Measurements from ENCODE around the gene DAGLA.

DAGLA gene

DNA sequence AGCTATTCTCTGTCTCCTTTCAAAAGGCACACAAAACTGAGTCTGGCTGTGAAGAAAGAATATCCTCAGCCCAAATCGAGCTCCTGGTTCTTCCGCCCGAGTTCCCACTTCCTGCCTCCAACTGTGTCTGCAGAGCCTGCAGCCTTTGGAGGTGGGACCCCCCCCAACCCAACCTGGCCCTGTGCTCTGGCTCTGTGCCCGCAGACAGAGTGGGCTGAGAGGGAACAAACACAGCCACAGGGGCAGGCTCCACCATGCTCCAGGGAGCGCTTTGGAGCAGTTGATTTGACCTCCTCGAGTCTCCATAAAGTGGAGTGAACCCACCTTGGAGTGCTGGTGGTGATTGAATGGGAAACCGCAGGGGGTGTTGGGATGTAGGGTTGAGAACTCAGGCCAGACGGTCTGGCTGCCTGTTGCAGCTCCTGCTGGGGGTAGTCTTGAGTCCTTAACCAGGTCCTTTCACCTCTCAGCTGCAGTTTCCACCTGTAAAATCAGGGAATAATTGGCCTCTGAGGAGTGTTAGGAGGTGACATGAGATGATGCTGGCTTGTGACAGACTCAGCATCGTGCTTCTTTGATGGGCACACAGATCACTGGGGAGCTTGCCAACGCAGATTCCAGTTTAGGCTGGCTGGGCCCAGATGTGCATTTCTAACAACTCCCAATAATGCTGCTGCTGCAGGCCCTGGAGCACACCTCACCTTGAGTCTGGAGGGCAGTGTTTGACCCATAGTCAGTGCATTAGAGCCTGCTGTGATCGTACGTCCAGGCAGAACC lies 11.4 kb downstream of the DAGLA start:
- no peak for DNase-seq

DNA sequence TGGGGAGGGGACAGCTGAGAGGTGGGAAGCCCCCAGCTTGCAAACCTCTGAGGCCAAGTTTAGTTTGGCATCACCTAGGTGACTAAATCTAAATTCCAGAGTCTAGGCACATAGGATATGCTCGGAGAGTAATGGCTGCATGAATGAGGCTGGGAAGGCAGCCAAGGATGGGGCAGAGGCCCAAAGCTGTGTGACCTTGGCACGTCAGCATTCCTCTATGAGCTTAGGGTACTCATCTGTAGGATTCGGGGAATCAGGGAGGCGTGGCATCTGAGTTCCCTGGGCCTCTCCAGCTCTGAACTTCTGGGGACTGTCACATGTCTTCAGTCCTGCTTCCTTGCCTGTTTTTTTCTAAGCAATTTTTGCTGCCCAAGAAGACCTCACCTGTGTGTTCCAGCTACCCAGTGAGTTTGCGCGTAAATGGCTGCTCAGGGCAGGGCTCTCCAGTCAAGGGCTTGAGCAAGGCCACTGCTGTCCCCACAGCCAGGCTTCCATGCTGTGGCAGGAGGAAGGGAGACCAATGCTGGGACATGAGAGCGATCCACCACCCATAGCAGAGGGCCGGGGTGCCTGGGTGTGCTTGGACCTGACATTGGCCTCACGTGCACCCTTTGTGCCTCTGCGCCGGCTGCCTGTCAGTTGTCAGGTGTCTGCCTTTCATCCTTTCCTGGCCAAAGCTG lies 13.9 kb downstream of the DAGLA start:
- DNase-seq: no peak

DNA sequence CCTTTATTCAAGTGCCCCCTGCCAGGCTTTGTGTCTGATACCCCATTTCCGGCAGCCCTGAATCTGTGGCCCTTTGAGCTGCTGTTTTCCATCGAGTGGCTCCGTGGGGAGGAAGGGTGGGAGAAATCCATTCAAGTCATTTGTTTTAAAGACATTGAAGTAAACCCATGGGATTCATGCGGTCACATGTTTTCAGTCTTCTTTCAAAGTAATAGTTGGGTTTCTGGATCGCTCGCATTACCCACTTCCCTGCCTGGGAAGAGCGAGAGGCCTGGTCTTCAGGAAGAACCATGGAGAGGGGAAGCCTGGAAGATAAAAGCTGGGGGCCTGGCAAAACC lies 14.4 kb downstream of the DAGLA start:
- no peak for DNase-seq

DNA sequence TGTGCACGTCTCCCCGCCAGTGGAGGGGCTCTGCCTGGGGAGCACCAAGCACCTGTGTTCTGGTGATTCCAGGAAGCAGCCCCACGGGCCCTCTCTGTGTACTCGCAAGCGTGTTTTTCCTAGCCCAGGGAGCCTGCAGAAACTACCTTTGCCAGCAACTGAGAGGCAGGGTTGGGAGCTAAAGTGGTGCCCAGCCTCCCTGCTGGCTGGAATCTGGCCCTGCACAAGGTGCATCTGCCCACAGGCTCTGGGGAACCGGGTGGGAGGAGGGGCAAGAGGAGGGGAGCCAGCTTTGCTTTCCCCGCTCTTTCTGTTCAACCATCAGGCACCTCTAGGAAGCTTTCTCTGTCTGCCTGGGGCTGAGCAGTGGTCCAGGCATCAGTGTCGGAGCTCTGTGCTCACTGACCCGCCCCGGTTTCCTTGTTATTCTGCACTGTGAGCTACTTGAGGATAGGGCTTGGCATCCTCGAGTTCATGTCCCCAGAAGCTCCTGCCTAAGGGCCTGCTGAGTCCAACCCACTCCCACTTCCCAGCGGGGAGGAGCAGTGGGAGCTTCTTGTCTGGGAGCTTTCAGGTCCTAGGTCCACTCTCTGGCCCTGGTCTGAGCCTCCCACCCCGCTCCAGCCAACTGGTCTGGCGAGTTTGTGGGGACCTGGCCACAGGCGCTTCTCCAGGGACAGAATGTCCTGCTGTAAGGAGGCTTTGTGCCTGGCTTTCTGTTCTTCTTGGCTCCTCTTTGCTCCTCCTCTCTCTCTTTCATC lies 14.9 kb downstream of the DAGLA start:
- no peak for DNase-seq

DNA sequence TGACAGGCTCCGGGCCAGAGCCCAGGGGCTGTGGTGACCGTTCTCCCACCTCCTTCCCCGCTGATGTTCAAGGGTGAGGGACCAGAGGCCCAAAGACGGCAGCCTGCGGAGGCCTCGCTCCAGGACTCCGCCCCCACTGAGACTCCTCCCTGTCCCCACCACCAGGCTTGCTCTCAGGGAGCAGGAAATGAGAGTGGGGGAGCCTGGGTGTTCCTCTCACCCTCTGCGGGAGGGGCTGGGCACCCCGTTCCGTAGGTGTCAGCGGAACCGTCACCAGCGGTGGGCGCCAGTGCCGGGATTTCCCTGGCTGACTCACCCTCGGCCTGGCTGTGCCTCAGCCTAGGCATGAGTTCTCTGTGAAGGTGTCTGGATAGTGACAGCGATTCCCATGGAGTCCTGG lies 15.7 kb downstream of the DAGLA start:
- DNase-seq: peak; percentile 62 to 90

DNA sequence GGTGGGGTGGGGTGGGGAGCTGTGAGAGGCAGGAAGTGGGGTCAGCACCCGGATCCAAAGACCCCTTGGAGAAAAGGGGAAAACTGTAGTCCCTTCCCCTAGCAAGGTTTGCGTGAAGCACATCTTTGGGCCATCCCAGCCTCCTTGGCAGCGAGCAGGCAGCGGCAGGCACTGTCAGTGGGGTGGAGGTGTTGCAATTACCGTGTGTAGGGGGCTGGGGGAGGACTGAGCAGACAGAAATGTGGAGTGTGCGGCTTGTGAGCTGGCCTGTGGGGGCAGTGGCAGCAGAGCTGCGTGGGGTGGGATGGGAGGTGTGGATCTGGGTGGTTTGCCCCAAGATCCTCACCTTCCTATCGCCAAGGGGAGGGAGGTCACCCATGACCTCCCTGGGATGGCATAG lies 16.4 kb downstream of the DAGLA start:
- DNase-seq: no peak

DNA sequence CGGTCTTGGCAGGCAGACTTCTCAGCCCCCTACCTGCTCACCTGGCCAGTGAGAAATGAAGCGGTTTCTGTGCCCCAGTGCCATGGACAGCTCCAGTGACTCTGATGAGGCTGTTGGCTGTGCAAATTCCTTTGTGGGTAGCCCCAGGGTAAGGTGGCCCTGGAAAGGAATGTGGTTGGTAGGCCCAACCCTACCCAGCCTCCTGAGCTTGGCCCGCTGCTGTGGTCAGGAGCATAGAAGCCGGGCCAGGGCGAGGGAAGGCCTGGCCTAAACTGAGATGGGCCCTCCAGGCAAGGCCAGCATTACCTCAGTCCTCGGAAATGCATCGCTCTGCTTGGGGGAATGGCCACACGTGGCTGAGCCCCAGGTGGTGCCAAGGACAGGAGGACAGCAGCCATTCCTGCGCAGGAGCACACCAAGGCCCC lies 16.9 kb downstream of the DAGLA start:
- DNase-seq: no peak

DNA sequence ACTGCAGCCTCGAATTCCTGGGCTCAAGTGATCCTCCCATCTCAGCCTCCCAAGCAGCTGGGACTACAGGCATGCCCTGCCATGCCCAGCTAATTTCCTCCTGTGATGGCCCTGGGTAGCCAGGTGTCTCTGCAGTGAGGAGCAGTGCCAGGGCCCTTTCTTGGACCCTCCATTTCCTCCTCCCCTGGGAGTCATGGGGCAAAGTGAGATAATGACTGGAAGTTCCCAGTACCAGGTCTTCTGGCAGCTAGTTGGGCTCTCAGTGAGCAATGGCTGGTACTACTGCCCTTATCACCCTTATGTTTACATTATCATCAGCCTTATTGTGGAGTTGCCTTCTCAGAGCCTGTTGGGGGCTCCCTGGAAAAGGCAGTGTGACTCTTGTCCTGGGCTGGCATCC lies 17.6 kb downstream of the DAGLA start:
- DNase-seq: no peak

DNA sequence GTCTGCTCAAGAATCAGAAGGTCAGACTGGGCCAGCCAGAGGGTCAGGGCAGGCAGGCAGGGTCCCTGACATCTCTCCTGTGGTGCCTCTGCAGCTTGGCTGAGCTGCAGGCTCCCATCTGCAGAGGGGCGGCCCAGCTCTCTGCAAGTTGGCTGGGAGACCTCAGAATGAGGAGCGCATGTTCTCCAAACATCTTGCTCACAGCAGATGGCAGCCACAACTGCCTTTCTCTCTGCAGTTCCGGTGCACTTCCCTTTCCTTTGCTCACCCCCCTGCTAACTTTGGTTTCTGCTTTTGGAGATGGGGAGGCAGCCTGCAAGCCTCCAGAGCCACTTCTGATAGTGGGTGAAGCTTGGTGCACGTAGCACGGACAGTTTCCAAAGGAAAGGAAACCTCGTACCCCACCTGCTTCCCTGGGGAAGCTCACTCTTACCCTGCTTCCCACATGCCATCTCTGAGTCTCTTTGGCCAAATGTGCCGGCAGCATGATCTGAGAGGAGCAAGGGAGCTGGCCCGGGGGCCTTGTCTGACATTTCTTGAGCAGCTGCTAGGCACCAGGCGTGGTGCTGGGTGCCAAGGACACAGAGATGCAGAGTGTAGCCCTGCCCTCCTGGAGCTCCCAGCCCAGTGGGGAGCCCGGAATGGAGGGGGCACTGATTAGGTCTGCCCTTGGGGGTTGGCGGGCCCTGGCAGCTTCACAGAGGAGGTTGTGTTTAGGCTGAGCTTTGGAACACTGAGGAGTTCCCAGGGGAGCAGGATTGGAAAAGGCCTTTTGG lies 18.2 kb downstream of the DAGLA start:
- peak in 1 of 2 donors; percentile 88 for DNase-seq

DNA sequence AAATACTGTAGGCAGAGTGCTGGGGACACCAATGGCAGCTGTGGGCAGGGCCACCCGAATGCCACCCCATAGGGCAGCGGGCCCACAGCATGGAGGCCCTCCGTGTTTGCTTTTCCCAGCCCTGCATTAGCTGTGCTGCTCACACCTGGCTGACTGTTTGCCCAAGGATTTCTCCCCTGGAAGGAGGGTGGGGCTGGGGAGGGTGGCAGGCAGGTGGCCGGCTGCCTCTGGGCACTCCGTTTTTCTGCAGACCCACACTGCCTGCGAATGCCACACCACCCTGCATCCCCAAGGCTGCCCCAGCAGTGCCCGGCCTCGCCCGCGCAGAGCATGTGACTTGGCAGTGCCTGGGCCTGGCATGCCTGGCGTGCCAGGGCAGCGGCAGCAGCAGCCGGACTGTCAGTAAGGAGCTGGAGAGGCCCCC lies 19.6 kb downstream of the DAGLA start:
- no peak for DNase-seq

DNA sequence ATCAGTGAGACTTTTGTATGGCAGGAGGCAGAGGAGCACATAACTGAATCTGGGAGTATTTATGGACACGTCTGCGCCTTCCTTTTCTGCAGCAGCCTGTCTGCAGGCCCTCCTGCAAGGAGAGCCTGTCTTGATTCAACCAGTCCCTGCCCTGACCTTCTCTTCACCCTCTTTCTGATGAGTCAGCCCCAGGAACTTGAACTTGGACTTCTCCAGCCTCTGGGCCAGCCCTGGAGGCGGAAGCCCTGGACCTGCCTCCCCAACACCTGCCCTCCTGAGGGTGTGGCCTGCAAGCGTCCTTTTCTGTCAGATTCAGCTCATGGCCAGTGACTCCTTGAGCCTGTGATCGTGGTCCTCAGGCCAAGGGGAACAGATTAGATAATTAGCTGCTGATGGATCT lies 20.0 kb downstream of the DAGLA start:
- DNase-seq: peak in 1 of 2 donors; percentile 5

DNA sequence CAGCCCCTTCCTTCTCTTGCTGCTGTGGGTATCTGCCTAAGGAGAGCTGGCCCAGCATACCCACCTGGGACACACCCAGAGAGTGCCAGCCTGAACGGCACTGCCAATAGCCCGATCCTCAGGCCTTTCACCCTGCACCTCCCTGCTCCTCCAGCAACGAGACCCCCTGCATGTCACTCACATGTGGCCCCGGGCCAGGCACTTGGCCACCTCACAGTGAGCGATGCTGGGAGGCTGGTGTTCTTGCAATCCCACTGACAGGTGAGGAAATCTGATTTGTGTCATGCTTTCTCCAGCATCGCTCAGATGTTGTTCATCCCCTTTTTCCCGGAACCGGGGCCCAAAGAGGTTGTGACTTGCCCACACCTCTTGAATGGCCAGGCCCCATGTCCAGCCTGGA lies 20.5 kb downstream of the DAGLA start:
- no peak for DNase-seq

DNA sequence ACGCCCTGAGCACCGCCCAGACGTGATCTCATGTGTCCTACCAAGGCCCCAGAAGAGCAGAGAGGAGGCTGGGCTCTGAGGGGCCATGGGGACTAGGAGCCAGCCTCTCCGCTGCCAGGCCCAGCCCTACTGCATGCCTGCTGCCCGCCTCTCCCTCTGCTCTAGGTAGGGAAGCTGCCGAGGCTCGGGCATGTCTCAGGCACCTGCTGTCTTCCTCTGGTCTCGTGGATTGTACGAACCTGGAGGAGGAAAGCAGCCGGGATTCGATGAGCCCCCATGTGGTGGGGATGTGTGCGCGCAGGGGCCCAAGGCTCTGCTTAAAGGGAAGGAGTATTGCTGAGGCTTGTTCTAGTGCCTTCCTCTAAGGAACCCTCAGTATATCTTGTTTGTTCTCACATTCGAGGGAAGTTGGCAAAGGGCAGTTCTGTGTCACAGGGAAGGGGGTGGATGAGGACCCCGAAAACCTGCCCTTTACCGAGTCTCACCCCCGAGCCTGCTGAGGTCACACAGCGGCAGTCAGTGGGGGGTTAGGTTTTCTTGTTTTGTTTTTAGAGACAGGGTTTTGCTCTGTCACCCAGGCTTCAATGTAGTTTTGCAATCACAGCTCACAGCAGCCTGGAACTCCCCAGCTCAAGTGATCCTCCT lies 21.2 kb downstream of the DAGLA start:
- DNase-seq: peak; percentile 13 to 80

DNA sequence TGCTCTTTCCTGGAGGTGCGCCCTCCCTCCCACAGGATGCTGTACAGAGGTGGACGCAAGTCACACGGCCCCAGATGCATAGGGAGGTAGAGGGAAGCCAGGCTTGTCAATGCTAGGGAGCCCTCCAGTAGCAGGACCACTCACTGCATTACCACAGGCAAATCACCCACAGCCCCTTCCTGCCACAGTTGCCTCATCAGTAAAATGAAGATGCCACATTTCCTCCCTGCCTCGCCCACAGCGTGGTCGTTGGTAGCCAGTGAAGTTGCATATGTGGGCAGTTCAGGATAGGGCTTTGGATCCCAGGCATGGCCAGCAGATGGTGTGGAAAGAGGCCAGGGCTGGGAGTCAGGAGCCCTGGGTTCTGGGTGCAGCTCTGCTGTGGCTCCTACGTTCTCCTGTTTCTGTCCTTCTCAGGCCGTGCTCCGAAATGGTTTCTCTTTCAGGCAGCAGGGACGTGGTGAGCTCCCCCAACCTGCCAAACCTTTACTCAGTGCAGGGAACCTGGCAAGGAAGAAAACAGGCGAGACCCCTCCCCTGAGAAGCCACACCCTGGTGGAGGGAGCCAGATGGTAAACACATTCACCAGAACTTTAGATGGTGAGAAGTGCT lies 22.6 kb downstream of the DAGLA start:
- DNase-seq: peak in 1 of 2 donors; percentile 9

DNA sequence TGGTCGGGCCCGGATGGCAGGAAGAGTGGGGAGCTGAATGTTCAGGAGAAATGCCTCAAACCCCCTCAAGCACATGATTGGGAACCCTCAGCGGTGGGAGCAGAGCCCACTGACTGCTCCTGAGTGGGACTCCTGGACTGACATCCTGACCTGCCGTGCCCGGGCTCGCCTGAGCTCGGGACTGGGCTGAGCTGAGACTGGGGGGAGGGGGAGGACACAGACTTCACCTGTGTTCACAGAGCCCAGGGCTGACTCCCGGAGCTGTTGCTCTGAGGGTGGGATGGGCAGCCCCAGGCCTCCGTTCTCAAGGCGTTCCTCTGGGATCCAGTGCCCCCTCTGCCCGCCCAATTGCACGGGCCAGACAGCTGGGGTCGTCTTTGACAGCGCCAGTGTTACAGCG lies 24.6 kb downstream of the DAGLA start:
- no peak for DNase-seq

DNA sequence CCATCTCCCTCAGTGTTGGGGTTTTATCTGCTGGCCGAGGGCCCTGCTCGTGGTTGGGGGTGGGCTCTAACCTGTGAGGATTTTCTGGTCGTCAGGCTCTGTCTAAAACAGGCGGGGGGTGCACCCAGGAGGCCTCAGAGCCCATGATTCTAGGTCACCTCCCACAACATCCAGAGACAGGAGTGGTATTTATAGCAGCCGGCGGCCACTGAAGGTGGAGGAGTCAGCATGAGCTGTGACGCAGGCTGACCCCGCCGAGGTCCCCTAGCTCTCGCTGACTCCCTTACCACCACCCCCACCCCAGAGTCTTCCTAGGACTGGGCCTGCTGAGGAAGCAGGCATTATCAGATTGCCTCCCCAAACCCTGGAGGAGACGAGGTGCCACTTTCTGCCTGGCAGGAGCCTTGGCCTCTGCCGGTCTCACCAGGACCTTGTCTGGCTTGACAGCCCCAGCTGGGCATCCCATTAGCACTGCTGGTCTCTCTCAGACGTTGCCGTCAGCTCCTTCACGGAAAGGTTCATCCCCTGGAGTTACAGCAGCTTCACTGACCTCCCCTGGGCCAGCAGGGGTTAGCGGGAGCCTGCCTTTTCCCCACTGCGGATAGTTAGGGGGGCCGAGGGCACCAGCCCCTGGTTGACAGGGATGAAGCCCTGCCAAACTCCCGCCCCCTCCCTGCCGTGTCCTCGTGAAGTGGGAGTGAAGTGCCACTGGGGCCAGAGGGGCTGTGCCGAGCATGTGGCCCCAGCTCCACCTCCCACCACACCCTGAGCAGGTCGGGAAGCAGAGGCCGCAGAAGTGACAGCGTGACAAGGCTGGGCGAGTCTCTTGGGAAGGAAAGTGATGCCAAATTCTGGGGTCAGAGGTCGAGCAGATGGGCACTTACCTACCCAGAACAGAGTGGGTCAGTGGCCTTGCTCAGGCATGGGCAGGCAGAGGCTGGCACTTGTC lies 26.5 kb downstream of the DAGLA start:
- no peak for DNase-seq

DNA sequence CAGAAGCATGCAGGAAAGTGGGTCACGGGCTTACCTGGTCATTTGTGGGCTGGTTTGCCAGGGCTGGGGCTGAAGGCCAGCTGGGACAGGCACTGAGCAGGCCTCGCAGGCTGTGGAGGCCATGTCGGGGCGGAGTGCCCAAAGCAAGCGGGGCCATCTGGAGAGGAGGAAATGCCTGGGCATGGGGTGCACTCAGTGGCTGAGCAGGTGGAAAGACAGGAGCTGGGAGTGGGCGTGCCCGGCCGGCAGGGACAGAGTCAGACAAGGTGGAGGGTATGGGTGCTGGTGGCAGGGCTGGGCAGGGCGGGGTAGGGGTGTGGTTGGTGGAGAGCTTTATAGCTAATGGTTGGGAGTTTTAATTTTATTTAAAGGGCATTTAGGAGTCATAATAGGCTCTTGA lies 27.4 kb downstream of the DAGLA start:
- no peak for DNase-seq

DNA sequence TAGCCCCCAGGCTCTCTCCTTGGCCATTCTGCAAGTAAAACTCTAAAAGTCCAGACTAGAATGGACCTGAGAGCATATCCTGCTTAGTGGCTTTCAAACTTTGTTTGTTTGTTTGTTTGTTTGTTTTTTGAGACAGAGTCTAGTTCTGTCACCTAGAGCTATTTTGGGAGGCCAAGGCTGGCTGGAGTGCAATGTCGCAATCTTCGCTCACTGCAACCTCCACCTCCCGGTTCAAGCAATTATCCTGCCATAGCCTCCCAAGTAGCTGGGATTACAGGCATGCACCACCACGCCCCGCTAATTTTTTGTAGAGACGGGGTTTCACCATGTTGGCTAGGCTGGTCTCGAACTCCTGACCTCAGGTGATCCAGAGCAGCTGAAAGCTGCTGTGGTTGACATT lies 28.9 kb downstream of the DAGLA start:
- DNase-seq: no peak

DNA sequence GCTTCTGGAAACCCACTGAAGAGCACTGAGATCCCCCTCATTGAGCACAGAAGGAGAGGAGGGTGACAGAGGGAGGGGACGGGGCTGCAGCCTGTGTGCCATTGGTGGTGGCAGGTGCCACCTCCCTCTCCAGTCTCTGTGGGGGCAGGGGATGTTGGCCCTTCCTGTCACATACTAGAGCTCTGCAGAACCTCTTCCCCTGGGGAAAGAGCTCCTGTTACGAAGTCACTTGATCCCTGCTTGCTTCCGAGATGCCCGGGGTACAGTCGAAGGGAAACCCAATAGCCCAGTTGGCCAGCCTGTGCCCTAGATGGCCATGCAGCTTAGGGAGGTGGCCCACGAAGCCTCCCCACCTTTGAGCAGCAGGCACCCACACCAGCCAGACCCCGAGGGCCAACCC lies 29.4 kb downstream of the DAGLA start:
- DNase-seq: no peak

DNA sequence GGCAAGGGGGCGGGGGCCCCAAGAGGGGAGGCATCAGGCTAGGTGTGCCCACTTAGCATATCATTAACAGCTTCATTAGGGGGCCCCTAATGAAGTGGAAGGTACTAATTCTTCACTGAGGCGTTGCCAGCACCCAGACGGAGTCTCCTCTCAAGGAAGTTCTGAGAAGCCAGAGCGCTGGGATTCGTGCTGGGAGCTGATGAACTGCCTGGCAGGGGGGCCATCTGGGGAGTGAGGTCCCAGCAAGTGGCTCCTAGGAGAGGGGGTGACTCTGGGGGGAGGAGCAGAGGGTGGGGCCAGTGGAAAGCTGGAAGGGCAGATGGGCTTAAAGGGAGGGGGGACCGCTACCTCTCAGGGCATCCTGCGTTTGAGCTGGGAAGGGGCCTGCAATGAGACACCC lies 29.8 kb downstream of the DAGLA start:
- DNase-seq: no peak

DNA sequence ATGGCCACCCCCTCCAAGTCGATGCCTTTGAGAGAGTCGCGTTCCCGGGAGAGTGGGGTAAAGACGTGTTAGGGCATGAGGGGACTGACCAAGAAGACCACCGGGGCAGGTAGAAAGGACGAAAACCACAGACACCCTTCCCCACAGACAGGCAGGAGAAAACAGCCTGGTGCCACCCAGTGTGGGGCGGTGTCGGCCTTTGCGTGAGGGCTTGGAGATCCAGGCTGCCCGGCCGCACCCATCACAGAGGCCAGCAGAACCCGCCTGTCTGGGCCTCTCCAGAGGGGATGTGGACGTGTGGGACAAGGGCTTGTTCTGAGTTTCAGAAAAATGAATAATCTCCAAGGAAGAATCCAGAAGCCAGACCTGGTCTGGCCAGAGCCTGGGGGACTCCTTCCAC lies 30.8 kb downstream of the DAGLA start:
- DNase-seq: no peak
